AG08395 (cell line): ENCODE measurements around the gene MORN4.
"Not testable (repeated sequence)": the region's sequence is repeated elsewhere in the genome, so short reads cannot be mapped to it uniquely, and the experiment has no call there.

Experiments
- DNase-seq: peaks from one replicate; pipeline ENCODE4 v3.0.0; 2012; ENCODE audit warnings: mixed read lengths, low spot score

Gene MORN4

GRCh38 chr10:97632949-97633884 lies at the start of gene MORN4:
Gene MORN4 (minus strand): TSS chr10:97633500. CDS start chr10:97619653, 13,847 bp downstream.
- DNase-seq, result peak; percentile 97

GRCh38 chr10:97682042-97682441 lies 48.7 kb upstream of the MORN4 start:
- DNase-seq, result no peak

GRCh38 chr10:97679594-97679993 lies 46.3 kb upstream of the MORN4 start:
- no peak for DNase-seq

DNA sequence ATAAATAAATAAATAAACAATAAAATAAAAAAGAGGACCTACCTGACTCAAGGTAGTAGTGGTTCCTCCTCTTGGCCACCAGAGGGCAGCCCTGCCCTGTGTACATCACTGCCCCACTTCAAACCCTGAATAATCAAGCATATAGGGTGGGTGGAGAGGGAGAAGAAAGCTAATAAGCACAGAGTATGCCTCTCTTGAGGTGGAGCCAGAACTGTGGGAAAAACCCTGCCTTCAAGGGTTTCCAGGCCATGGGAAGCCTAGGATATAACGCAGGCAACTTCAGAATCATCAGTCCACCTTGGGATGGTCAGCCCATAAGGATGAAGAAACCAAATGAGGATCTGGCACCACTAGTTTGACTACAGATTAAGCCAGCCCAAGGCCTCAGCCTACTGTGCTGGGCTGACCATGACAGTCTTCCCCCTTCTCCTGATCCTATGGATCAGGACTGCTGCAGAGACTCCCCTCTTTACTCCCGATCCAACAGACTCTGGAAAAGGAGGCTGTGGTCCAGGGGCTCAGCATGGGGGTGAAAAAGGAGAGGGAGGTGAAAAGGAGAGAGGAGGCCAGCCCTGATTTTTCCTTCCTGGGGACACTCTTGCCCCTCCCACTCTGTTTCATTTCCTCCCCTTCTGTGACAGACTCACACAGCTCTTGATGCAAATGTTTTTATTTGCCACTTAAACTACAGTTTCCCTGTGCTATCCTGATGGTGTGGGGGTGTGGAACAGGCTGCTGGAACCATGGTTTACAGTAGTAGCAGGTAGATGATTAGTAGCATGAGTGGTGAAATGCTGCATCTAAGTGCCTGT lies 43.7 kb upstream of the MORN4 start:
- peak; percentile 76 for DNase-seq

GRCh38 chr10:97675222-97675621 lies 41.9 kb upstream of the MORN4 start:
- no peak for DNase-seq

DNA sequence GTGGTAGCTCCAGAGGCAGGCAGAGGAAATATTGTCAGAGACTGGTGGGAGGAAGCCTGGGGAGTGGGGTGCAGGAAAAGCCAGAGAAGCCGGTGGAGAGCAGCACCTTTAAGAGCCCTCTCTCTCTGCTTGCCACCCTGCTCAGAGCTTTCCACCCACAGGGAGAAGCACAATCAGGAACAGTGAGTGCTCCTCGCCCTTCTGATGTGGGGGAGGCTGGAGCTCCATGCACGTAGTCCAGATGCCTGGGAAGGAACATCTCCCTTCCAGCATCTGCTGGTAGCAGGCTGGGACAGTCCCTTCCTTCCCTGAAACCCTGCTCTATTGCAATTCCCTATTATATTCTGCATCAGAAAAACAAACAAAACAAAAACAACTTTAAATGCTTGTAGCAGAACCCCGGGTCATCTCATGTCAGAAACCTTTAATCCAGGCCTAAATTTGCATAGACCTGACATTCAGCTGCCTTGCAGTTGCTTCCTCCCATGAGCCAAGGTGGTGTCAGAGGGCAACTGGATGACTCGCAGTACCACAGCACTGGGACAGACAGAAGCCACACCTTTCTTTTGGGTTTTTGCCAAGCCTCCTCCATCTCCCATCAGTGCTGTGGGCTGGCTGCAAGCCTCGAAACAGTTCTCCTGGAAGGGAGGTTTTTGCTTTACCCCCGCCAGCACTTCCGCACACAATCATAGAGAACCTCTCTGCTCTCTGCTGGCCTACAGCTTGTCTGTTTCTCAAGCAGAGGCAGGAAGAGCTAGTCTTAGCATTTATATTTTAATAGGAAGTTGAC lies 40.6 kb upstream of the MORN4 start:
- peak; percentile 56 for DNase-seq

DNA sequence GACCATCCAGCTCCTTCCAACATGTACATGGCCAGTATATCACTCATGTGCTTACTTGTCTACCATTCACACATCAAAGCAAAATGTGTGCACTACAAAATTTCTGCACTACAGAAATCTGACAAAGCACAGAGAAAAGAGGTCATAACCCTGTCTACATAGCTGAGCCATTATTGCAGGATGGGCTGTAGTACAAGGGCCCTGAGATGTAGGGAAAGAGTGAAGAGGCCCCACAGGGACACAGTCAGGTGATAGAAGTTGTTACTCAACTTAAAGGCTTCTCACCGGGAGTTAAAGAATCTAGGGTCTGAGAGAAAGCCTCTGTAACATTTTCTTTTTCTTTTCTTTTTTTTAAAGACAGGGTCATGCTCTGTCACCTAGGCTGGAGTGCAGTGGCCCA lies 36.3 kb upstream of the MORN4 start:
- no peak for DNase-seq

GRCh38 chr10:97667463-97667862 lies 34.2 kb upstream of the MORN4 start:
- DNase-seq, result no peak

- no peak for DNase-seq
Measured at GRCh38 chr10:97666992-97667391, 33.7 kb upstream of the MORN4 start.

DNA sequence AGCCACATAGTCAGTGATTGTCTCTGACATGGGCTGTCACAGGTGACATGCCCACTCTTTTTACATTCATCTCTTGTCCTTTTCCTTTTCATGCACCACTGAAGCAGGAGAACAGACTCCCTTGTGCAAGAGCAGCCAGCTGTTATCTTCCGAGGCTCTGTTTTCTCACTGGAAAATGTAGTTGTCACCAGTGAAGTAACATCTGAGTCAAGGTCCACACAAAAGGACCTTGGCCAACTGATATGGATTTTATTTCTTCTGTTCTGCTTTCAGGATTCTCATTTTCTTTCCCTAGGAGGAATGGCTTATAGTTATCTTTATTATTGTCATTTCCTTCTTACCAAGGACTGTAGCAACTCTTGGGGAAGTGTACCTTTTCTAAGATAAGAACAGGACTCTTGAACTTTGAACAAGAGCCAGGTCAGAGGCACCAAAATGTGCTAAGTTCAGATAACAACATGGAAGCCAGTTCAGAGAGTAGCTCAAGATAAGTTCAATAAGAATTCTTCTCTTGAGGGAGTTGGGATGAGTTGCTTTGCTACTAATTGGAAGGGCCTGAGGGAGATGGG lies 31.1 kb upstream of the MORN4 start:
- DNase-seq, result no peak

GRCh38 chr10:97659589-97659988 lies 26.3 kb upstream of the MORN4 start:
- peak; percentile 44 for DNase-seq

DNA sequence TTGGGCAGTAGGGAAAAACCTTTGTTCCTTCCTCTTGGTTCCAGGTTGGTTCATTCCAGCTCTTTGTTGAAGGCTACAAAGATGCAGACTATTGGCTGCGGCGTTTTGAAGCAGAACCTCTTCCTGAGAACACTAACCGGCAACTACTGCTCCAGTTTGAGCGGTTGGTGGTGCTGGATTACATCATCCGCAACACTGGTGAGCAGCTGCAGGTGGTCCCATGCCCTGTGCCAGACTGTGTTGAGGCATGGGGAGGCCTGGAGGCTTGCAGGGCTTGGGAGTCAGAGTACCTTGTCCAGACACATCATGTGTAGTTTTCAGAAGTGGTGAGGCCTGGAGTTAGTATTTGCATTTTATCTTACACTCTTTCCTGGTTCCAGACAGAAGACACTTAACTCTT lies 23.5 kb upstream of the MORN4 start:
- DNase-seq, result no peak

DNA sequence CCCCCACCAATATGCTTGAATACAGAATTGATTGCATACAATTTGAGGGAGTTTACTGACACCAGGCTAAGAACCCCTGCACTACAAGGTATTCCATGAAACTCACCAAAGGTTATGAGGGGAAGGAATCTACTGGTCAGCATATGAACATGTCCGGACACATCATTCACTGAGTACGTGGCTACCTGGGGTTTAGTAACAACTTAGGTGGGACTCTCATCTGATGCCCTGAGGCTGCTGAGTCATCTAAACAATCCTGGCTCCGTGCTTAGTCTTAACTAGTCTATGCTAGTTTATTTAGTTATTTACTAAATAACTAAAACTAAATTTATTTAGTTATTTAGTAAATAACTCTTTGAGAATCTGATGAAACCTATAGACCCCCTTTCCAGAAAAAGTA lies 18.5 kb upstream of the MORN4 start:
- DNase-seq, result no peak

- no peak for DNase-seq
Measured at GRCh38 chr10:97650726-97651125, 17.4 kb upstream of the MORN4 start.

DNA sequence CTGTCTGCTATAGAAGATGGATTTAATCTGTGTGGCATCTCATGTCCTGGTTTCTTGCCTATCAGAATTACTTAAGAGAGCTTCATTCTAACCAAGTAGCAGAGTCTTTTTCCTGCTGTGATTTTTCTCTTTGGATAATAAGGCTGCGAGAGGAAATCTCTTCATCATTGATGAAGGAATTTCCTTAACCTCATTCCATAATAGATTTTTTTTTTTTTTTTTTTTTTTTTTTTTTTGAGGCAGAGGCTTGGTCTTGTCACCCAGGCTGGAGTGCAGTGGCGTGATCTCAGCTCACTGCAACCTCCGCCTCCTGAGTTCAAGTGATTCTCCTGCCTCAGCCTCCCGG lies 16.1 kb upstream of the MORN4 start:
- not testable (repeated sequence) for DNase-seq

DNA sequence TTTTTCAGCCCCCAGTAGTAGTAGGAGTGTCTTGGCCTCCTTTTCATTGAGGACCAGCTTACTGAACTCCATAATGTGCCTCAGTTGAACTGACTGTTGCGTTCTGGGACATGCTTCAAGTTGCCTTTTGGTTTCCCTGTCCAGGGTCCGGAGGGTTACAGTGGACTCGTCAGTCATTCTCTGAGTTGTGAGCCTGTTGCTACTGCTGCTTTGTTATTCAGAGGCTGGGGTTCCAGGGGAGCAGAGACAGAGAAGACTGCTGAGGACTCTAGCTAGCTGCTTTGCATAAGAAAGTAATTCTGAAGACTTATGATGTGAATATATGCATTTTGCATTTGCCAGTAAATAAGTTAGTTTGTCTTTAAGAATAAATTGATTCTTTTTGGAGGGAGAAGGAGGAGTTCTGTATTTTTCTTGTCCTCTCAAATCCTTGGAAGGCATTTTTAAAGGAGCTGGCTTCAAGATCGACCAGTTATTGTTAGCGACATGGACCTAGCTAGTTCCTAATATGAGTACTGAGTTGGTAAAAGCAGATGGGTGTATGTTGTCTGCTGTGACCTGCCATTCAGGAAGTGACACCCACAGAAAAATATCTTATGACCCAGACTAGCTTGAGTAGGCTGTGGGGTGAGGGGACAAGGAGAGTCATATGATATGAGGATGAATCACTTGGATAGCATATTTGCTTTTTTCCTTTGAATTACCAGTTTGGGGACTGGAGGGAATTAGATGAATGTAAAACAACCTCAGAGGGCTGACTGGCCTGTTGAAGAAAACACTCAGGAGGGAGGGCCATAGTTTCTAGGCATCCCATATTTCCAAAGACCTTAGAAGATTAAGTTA lies 15.5 kb upstream of the MORN4 start:
- peak; percentile 90 for DNase-seq

GRCh38 chr10:97647556-97647955 lies 14.3 kb upstream of the MORN4 start:
- peak; percentile 47 for DNase-seq

DNA sequence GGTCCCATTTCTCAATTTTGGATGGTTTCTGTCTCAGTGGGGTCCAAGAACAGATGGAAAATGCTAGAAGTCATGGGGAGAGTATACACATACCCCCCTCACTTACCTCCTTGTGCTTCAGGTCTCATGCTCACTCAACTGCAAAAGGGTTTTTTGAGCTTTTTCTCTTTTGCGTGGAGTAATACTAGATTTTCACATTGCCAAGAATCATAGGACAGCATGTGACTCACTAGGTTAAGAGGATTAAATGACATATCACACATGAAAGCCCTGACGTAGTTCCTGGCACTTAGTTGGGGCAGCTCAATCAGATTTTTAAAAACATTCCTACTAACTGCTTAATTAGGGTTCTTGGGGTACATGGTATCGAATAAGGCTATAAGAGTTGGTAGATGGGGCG lies 11.6 kb upstream of the MORN4 start:
- no peak for DNase-seq

GRCh38 chr10:97643441-97643985 lies 10.2 kb upstream of the MORN4 start:
- no peak for DNase-seq

DNA sequence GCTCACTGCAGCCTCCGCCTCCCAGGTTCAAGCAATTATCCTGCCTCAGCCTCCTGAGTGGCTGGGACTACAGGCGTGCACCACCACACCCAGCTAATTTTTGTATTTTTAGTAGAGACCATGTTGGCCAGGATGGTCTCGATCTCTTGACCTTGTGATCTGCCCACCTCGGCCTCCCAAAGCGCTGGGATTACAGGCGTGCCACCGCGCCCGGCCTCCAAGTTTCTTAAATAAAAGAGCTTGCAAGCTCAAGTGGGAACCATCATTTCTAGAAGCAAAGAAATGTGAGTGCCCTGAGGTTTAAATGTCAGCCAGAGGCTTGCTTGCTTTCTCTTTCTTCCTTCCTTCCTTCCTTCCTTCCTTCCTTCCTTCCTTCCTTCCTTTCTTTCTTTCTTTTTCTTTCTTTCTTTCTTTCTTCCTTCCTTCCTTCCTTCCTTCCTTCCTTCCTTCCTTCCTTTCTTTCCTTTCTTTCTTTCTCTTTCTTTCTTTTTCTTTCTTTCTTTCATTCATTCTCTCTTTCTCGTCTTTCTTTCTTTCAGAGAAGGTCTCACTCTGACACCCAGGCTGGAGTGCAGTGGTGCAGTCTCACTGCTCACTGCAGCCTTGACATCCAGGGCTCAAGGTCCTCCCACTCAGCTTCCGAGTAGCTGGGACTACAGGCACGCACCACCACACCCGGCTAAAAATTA lies 9.3 kb upstream of the MORN4 start:
- not testable (repeated sequence) for DNase-seq
